ENCODE measurements around the gene DCLK1. TPM values are rescaled to one million over a fixed set of nuclear protein-coding genes. Genes with fewer than 3 reads are reported as not detected.

The DCLK1 gene
- total and polyA plus RNA-seq, 7 donors, result 1.2 to 64.8 (median 10.2) TPM

- peaks cover 0 to 32% (median 23%) of the 10 kb centered on the region in 4 donors for H3K4me1 ChIP-seq
- WGBS, 2 donors, result 44 to 69% methylated on average over 3 of the region's 3 CpGs
- DNase-seq, result no peak
- no peaks in the 10 kb centered on the region for H3K27me3 ChIP-seq
- H3K4me3 ChIP-seq, result no peak overlapping the region
- no peak overlapping the region for H3K27ac ChIP-seq
- no peaks in the 10 kb centered on the region for H3K36me3 ChIP-seq
- intact Hi-C loops (cut with DNase I), result loop anchor here (2.0 to 5.0 kb wide), 3 partner anchors 67 to 169 kb away; no protein-coding TSS in a partner anchor
- H3K9me3 ChIP-seq, result no peaks in the 10 kb centered on the region
- TF ChIP-seq POLR2AphosphoS5 (IDR thresholded peaks at IDR 0.05) (no peak), POLR2A (IDR thresholded peaks at IDR 0.05) (no peak), EP300 (IDR thresholded peaks at IDR 0.05) (no peak), CTCF (IDR thresholded peaks at IDR 0.05) (no peak)
These were observed 343.2 kb downstream of the DCLK1 start for GRCh38 chr13:35787937-35788336.

GRCh38 chr13:35785576-35786303 lies 345.4 kb downstream of the DCLK1 start:
- H3K4me3 ChIP-seq, result no peak overlapping the region
- peaks cover 0 to 28% (median 16%) of the 10 kb centered on the region in 4 donors for H3K4me1 ChIP-seq
- intact Hi-C loops (cut with DNase I), result loop anchor here (5.0 kb wide), 2 partner anchors 153 to 172 kb away; no protein-coding TSS in a partner anchor
- DNase-seq, result no peak
- no peaks in the 10 kb centered on the region for H3K9me3 ChIP-seq
- 63 to 70% methylated on average over 12 of the region's 12 CpGs for WGBS, 2 donors
- no peaks in the 10 kb centered on the region for H3K27me3 ChIP-seq
- TF ChIP-seq CTCF (IDR thresholded peaks at IDR 0.05) (no peak), EP300 (IDR thresholded peaks at IDR 0.05) (no peak), POLR2AphosphoS5 (IDR thresholded peaks at IDR 0.05) (no peak), POLR2A (IDR thresholded peaks at IDR 0.05) (no peak)
- no peaks in the 10 kb centered on the region for H3K36me3 ChIP-seq
- H3K27ac ChIP-seq, result peak overlapping the region in 1 of 4 donors; percentile 6

GRCh38 chr13:35784286-35784951 lies 346.8 kb downstream of the DCLK1 start:
- DNase-seq, result no peak
- no peak for TF ChIP-seq EP300 (IDR thresholded peaks at IDR 0.05)
- no peak for TF ChIP-seq CTCF (IDR thresholded peaks at IDR 0.05)
- TF ChIP-seq POLR2AphosphoS5 (IDR thresholded peaks at IDR 0.05), result no peak
- TF ChIP-seq POLR2A (IDR thresholded peaks at IDR 0.05), result no peak
- Histone ChIP-seq H3K9me3 (no peaks in the 10 kb centered on the region), H3K4me3 (no peak overlapping the region), H3K36me3 (no peaks in the 10 kb centered on the region), H3K27me3 (no peaks in the 10 kb centered on the region), H3K27ac (no peak overlapping the region), H3K4me1 (peaks cover 0 to 24% (median 16%) of the 10 kb centered on the region in 4 donors)
- intact Hi-C loops (cut with DNase I), result no loop called here
- 79 to 82% methylated on average over 10 of the region's 10 CpGs for WGBS, 2 donors

- no peak overlapping the region for H3K27ac ChIP-seq
- H3K4me3 ChIP-seq, result no peak overlapping the region
- no peaks in the 10 kb centered on the region for H3K27me3 ChIP-seq
- TF ChIP-seq EP300 (IDR thresholded peaks at IDR 0.05) (no peak), CTCF (IDR thresholded peaks at IDR 0.05) (no peak), POLR2AphosphoS5 (IDR thresholded peaks at IDR 0.05) (no peak), POLR2A (IDR thresholded peaks at IDR 0.05) (no peak)
- 92 to 94% methylated on average over 2 of the region's 2 CpGs for whole genome bisulfite sequencing, 2 donors
- H3K4me1 ChIP-seq, result peaks cover 0 to 20% (median 16%) of the 10 kb centered on the region in 4 donors
- H3K9me3 ChIP-seq, result no peaks in the 10 kb centered on the region
- no peak for DNase-seq
- no peaks in the 10 kb centered on the region for H3K36me3 ChIP-seq
- intact Hi-C loops (cut with DNase I), result no loop called here
These were observed 348.4 kb downstream of the DCLK1 start for GRCh38 chr13:35782793-35783192.
